OCI-LY7 (cell line): ENCODE measurements around the gene RAPGEFL1. TPM values are rescaled to one million over a fixed set of nuclear protein-coding genes. Genes with fewer than 3 reads are reported as not detected.
"Not testable (repeated sequence)": the region's sequence is repeated elsewhere in the genome, so short reads cannot be mapped to it uniquely, and the experiment has no call there.

ENCODE experiments used
- BruUV-seq: library from RNA; stranded (reverse); fragments of 400-500 nt; replicated peaks from 2 replicates; lab custom pipeline; 2021; lab: Mats Ljungman, UMichigan
- CTCF ChIA-PET: fragments of 300-600 bp; sonication (Branson Sonifier 250); formaldehyde crosslinking; loops from one replicate; lab custom pipeline; 2022; ENCODE audit warnings: antibody characterized with exemption; ENCODE audit not compliant: unreplicated experiment; lab: Charles Lee
- POLR2A ChIA-PET: fragments of 300-600 bp; sonication (Branson Sonifier 250); formaldehyde crosslinking; loops from one replicate; lab custom pipeline; 2022; ENCODE audit warnings: antibody characterized with exemption; lab: Charles Lee
- DNase-seq: peaks from one replicate; pipeline ENCODE4 v3.0.0-alpha.2; 2015; ENCODE audit warnings: low spot score
- H2AFZ ChIP-seq: fragments of 200-600 bp; sonication (generic), shearing (Covaris generic); 2 replicates; pipeline ENCODE4 v1.6.1; 2014; ENCODE audit warnings: mild to moderate bottlenecking, antibody characterized with exemption, low read length, moderate library complexity
- H3K27ac ChIP-seq: fragments of 200-600 bp; sonication (generic); 2 replicates; pipeline ENCODE4 v1.5.1; 2014; ENCODE audit warnings: mixed run types, low read depth, mild to moderate bottlenecking, moderate library complexity, low read length, inconsistent platforms; ENCODE audit not compliant: poor library complexity, severe bottlenecking
- H3K36me3 ChIP-seq: fragments of 200-600 bp; sonication (generic); 2 replicates; pipeline ENCODE4 v1.6.1; 2014; ENCODE audit warnings: mild to moderate bottlenecking, antibody characterized with exemption, low read length, moderate library complexity, mixed read lengths; ENCODE audit not compliant: insufficient read depth
- H3K4me1 ChIP-seq: fragments of 200-600 bp; sonication (generic); 2 replicates; pipeline ENCODE4 v1.5.1; 2014; ENCODE audit warnings: mild to moderate bottlenecking, low read length; ENCODE audit not compliant: insufficient read depth, poor library complexity, severe bottlenecking
- H3K4me2 ChIP-seq: fragments of 200-600 bp; sonication (generic); 2 replicates; pipeline ENCODE4 v1.6.1; 2014; ENCODE audit warnings: mild to moderate bottlenecking, low read length
- H3K4me3 ChIP-seq: fragments of 200-600 bp; sonication (generic); 2 replicates; pipeline ENCODE4 v1.5.1; 2014; ENCODE audit warnings: mild to moderate bottlenecking, low read depth, low read length; ENCODE audit not compliant: poor library complexity, severe bottlenecking
- H3K79me2 ChIP-seq: fragments of 200-600 bp; sonication (generic); 2 replicates; pipeline ENCODE4 v1.6.1; 2016; ENCODE audit warnings: low read depth, mild to moderate bottlenecking, low read length, moderate library complexity, mixed read lengths; ENCODE audit not compliant: insufficient read depth
- H3K9me2 ChIP-seq: fragments of 200-600 bp; sonication (generic); 2 replicates; pipeline ENCODE4 v1.6.1; 2016; ENCODE audit warnings: mild to moderate bottlenecking, low read length, mixed read lengths; ENCODE audit not compliant: insufficient read depth
- H3K9me3 ChIP-seq: fragments of 200-600 bp; sonication (generic); 2 replicates; pipeline ENCODE4 v1.6.1; 2014; ENCODE audit warnings: mild to moderate bottlenecking, mixed run types, low read length, mixed read lengths
- H4K20me1 ChIP-seq: fragments of 200-600 bp; sonication (generic); 2 replicates; pipeline ENCODE4 v1.6.1; 2014; ENCODE audit warnings: mild to moderate bottlenecking, antibody characterized with exemption, low read length, moderate library complexity, mixed read lengths; ENCODE audit not compliant: insufficient read depth
- EZH2phosphoT487 ChIP-seq: fragments of 200-600 bp; sonication (generic); IDR thresholded peaks from 2 replicates; pipeline ENCODE4 v1.6.1; 2018; ENCODE audit warnings: low read depth, borderline replicate concordance, mild to moderate bottlenecking, mixed run types, antibody characterized with exemption, low read length, moderate library complexity, mixed read lengths
- intact Hi-C: fragments of 100-400 bp; cut with micrococcal nuclease; formaldehyde crosslinking; loops from one replicate; pipeline ENCODE4 v1.10.0; 2022; ENCODE audit not compliant: unreplicated experiment
- total RNA-seq, 2 experiments: library from RNA; depleted of rRNA in 1 of 2; stranded (reverse); fragments of >200 nt in 1 of 2; shearing (Covaris generic) in 1 of 2; gene quantifications; 2 replicates each; pipeline ENCODE4 v1.2.3, GENCODE V29; 2014 to 2022
- TF ChIP-seq, protein P1 (sequence below): fragments of 200-600 bp; sonication (generic); conservative IDR thresholded peaks from 2 replicates; pipeline ENCODE4 v1.5.1; 2014; ENCODE audit warnings: mild to moderate bottlenecking, antibody characterized with exemption, low read length, moderate library complexity, mixed read lengths

RAPGEFL1 gene
- total RNA-seq, 2 experiments from 2014 or later: 2.1 to 5.8 TPM

DNA sequence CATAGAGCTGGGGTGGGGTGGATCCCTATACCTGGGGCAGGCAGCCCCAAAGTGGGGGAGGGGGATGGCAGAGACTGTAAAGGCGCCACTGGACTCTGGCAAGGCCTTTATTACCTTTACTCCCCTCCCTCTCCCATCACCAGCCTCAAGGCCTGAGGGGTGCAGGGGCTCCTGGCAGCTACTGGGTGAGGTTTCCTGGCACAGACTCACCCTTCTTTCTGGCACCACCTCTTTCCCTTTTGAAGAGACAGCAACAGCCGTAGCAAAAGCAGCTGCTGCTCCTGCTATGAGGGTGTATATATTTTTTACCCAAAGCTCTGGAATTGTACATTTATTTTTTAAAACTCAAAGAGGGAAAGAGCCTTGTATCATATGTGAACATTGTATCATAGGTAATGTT is 17.6 kb downstream of the RAPGEFL1 start:
- Histone ChIP-seq H3K9me3 (no peaks in the 10 kb centered on the region), H3K36me3 (no peaks in the 10 kb centered on the region), H3K27ac (no peak overlapping the region), H3K4me1 (peaks cover 31% of the 10 kb centered on the region), H4K20me1 (no peaks in the 10 kb centered on the region), H3K4me2 (no peak overlapping the region), H3K9me2 (no peaks in the 10 kb centered on the region), H2AFZ (no peak overlapping the region), H3K79me2 (no peaks in the 10 kb centered on the region), H3K4me3 (no peak overlapping the region)
- no peak for DNase-seq
- intact Hi-C loops: no loop called here
- CTCF ChIA-PET: no interaction called here
- no TSS peak for BruUV-seq
- TF ChIP-seq, protein P1, sequence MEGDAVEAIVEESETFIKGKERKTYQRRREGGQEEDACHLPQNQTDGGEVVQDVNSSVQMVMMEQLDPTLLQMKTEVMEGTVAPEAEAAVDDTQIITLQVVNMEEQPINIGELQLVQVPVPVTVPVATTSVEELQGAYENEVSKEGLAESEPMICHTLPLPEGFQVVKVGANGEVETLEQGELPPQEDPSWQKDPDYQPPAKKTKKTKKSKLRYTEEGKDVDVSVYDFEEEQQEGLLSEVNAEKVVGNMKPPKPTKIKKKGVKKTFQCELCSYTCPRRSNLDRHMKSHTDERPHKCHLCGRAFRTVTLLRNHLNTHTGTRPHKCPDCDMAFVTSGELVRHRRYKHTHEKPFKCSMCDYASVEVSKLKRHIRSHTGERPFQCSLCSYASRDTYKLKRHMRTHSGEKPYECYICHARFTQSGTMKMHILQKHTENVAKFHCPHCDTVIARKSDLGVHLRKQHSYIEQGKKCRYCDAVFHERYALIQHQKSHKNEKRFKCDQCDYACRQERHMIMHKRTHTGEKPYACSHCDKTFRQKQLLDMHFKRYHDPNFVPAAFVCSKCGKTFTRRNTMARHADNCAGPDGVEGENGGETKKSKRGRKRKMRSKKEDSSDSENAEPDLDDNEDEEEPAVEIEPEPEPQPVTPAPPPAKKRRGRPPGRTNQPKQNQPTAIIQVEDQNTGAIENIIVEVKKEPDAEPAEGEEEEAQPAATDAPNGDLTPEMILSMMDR: no peak
- TF ChIP-seq EZH2phosphoT487: no peak
- POLR2A ChIA-PET: interaction anchor here (0.6 kb wide), 1 partner anchor 54 kb away, joined by 5 read pairs; the partner anchor contains the start of gene CASC3

DNA sequence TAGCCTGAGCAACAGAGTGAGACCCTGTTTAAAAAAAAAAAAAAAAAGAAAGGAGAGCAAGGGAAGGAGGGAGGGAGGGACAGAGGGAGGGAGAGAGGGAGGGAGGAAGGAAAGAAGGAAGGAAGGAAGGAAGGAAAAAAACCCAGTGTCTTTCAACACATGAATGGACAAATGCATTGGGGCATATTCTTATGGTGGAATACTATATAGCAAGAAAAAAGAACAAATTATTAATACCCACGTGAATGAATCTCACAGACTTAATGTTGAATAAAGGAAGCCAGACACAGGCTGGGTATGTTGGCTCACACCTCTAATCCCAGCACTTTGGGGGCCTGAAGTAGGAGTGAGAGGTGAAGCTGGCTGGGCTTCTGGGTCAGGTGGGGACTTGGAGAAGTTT is 20.3 kb downstream of the RAPGEFL1 start:
- H4K20me1 ChIP-seq: no peaks in the 10 kb centered on the region
- peaks cover 13% of the 10 kb centered on the region for H3K4me1 ChIP-seq
- ChIA-PET POLR2A (interaction anchor here (0.6 kb wide), 1 partner anchor 12 kb away, joined by 4 read pairs; no protein-coding TSS in a partner anchor), CTCF (interaction anchor here (0.6 kb wide), 1 partner anchor 1636 kb away, joined by 3 read pairs; no protein-coding TSS in a partner anchor)
- no peak overlapping the region for H3K4me2 ChIP-seq
- H3K9me2 ChIP-seq: no peaks in the 10 kb centered on the region
- H2AFZ ChIP-seq: no peak overlapping the region
- intact Hi-C loops: no loop called here
- H3K79me2 ChIP-seq: no peaks in the 10 kb centered on the region
- H3K9me3 ChIP-seq: no peaks in the 10 kb centered on the region
- H3K27ac ChIP-seq: no peak overlapping the region
- DNase-seq: no peak
- no peak overlapping the region for H3K4me3 ChIP-seq
- H3K36me3 ChIP-seq: no peaks in the 10 kb centered on the region
- BruUV-seq: no TSS peak
- no peak for TF ChIP-seq EZH2phosphoT487
- TF ChIP-seq, protein P1: no peak

DNA sequence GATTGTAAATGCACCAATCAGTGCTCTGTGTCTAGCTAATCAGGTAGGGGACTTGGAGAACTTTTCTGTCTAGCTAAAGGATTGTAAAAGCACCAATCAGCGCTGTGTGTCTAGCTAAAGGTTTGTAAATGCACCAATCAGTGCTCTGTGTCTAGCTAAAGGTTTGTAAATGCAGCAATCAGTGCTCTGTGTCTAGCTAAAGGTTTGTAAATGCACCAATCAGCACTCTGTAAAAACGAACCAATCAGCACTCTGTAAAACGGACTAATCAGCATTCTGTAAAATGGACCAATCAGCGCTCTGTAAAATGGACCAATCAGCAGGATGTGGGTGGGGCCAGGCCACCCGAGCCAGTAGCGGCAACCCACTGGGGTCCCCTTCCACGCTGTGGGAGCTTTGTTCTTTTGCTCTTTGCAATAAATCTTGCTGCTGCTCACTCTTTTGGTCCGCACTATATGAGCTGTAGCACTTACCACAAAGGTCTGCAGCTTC is 20.7 kb downstream of the RAPGEFL1 start:
- ChIA-PET POLR2A (interaction anchor here (0.6 to 1.1 kb wide), 3 partner anchors 42 to 91 kb away, joined by 3 to 4 read pairs (median 3); no protein-coding TSS in a partner anchor), CTCF (interaction anchor here (0.6 kb wide), 1 partner anchor 1635 kb away, joined by 3 read pairs; no protein-coding TSS in a partner anchor)
- H3K9me2 ChIP-seq, H3K4me3 ChIP-seq, H3K79me2 ChIP-seq, BruUV-seq, H2AFZ ChIP-seq, H3K4me2 ChIP-seq, H3K36me3 ChIP-seq, DNase-seq, H4K20me1 ChIP-seq, H3K9me3 ChIP-seq, H3K27ac ChIP-seq, intact Hi-C loops: not testable (repeated sequence)
- peaks cover 13% of the 10 kb centered on the region for H3K4me1 ChIP-seq
